UCSD-AML1 (cell line): ENCODE results near the gene ADCY4.

ENCODE experiments used
- DNase-seq: peaks from one replicate; lab custom pipeline; 2025; ENCODE audit not compliant: unreplicated experiment; lab: John Stamatoyannopoulos, UW

Gene ADCY4

DNA sequence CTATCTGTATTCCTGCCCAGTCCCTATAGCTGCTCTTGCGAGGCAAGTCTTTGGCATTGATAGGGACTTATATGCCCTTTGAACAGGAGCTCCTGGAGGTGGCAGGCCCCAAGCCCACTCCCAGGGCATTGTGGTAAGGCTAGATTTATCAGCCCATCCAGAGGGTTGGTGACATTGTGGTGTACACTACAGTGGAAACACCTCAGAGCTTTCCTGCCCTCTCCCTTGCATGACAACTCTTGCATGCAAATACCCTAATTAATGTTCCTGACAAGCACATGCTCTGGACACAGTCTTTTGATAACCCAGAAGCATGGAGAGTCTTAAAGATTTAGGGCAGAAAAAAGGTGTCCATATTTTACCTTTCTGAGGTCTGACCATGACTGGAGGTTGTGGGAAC is 5.7 kb upstream of the ADCY4 start:
- no peak for DNase-seq

DNA sequence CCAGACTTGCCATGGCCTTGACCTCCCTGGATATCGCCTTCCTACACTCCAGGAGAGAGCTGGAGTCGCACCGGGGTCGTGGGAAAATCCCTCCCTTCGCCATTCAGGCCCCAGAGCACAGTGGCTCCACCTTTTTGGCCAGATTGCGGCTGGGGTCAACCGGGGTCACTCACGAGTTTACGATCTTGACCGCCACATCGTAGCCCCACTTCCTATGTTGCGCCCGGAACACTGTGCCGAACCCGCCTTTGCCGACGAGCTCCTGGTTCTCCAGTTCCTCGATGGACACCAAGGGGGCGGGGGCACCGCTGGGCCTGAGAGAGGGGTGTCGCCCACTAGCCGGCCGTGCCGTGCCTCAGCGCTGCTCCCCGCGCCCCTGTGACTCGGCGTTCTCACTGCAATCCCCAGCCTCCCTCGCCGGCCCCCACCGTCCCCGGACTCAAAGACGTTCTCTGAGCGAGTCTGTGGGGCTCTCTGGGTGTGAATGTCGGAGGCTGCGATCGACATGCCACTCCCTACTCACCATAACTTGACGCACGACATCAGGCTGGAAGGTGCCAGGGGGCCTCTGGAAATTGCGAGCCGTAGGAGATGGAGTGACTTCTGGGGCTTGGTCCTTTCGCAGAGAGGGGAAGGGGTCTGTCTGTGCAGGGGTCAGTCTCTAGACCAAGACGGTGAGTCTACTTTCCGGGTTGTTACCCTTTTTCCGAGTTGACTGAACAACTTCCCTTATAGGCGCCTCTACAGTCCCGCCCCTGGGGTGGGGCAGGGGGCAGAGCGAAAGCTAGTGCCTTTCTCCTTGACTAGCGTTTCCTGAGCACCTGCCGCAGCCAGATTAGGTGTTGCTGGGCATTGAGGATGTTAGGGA is 4.6 kb upstream of the ADCY4 start, which contains the start of gene RIPK3:
Gene RIPK3, minus strand, starts transcription at position 708 of the 868 bp plus-strand sequence. Its CDS starts 165 bp downstream, at position 543.
- peak; percentile 67 for DNase-seq

DNA sequence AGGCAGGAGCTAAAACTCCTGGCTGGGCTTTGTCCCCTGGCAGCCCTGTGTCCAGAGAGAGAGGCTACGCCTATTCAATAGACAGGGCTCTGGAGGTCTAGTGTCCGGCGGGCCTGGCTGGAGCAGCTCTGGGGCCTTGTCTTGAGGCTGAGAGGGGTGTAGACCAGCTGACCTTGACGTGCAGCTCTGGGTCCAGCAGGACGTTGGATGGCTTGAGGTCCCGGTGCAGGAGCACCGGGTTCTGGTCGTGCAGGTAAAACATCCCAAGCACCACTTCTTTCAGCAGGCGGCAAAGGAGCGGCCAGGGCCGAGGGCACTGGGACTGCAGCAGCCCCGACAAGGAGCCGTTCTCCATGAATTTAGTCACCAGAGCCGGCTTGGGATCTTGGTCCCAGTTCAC is 4.0 kb upstream of the ADCY4 start:
- no peak for DNase-seq

DNA sequence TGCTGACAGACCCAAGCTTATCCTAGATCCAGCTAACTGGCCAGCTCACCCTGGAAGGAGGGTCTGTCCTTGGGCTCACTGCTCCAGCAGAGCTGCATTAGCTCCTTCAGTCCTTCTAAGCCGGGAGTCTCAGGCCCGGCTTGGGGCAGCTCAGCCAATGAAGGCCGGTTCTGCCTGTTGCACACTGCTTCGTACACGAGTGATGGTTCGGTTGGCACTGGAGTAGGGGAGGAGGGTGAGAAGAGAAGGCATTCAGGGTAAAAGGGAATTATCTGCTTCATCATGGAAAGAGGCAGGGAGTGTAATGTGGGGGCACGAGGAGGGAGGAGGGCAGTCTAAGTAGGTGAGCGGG is 2.9 kb upstream of the ADCY4 start:
- DNase-seq, result no peak

DNA sequence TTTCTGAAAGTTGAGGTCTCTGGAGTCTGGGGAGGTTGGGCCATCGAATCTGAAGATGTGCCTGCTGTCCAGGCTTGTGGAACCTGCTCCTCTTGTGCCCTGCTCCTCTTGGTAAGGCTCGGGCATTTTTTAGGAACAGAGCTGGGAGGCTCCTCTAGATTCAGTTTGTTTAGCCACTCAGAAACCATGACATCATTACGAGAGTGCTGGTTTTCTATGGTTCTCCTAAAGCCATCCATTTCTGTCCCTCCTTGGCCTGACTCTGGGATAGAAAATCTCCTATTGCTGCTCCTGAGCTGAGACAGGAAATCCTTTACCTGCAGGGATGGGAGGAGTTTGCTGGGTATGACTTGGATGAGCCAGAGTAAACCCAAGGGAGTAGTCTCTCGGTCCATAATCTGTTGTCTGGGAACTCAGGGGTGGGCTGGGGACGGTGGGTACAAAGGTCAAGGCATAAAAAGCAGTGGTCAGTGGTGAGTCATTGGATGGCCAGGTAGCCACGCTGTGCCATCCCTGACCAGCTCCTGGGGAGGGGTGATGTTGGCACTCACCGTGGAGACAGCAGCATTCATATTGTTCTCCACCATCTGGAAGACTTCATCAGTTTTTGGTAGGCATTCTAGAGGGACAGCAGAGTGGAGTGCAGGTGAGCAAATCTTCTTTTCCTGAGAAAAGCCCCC is 2.4 kb upstream of the ADCY4 start:
- no peak for DNase-seq

DNA sequence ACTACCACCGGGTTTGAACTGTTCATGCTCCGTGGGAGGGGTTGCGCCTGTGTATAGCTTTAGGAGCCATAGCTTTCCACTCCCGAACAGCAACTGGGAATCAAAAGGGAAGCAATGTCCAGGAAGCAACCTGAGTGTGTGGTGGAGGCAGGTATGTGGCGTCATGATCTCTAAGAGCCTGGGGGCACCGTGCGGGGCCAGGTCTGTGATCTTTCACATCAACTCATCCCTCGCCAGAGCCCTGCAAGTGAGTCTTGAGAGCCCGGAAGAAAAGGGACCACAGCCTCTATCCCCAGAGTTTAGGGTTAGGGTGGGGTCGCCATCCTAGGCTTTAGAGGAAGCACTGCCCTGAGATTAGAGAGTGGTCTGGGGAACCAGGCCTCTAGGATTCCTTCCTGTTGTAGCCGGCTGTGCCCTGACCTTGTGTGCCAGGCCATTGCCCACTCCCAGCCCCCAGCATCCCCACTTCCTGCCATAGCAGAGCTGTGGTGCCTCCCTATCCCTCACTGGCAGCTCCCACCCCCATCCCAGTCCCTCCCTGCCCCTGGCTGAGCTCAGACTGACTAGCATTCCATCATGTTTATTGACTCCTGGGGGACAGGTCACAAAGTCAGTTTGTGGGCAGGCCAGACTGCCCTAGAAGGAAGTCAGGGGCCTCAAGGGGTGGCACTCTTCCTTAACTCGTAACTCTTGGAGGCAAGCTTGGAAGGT is 745 bp upstream of the ADCY4 start:
- peak; percentile 71 for DNase-seq

DNA sequence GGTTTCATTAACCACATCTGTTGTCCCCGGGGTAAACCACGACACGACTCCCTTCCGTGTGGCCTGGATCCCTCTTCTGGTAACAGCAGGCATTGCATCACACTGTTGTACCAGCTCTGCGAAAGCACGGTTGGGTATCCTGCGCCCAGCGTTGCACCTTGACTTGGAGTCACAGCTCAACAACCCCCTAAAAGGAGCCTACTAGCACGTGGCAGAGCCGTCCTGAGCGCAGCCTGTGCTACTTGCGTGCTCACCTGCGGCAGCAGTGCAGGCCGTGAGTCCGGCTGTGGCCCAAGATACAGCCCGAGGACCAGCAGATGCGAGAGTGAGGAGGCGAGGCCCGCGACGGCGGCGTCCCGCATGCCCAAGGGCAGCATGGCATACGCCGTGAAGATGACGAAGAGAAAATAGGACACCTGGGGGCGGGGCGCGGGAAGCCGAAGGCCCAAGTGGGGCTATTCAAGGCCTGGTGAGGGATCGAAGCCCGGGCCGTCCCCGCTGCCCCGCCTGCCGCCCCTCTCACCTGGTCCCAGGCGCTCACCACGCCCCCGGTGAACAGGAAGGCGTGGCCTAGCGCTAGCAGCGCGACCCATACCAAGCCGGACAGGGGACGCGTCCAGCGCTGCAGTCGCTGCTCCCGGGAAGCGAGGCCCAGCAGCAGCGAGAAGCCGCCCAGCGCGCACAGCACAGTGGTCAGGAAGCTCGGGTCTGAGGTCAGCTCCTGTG is 2.4 kb downstream of the ADCY4 start:
- peak; percentile 64 for DNase-seq

DNA sequence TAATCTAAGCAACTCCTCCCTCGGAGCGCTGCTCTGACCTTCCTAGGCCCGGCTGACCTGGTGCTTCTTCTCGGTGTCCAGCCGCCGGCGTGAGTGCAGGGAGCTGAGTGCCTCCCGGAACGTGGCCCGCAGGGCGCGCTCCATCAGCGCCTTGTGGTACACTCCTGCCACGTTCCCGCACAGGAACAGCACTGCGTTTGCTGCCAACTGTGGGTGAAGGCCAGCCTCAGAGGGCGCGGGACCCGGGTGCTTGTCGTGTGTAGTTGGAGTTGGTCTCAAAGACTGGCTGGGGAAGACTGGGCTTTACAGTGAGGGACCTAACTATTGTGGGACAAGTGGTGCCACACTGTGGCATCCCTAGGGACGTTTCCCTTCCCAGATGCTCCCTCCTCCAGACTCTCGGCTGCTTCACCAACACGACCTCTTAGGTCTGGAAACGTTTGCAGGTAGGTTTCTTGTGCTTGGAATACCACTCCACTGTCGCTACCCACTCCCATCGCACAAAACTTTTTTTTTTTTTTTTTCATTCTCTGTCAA is 3.1 kb downstream of the ADCY4 start:
- DNase-seq, result no peak

DNA sequence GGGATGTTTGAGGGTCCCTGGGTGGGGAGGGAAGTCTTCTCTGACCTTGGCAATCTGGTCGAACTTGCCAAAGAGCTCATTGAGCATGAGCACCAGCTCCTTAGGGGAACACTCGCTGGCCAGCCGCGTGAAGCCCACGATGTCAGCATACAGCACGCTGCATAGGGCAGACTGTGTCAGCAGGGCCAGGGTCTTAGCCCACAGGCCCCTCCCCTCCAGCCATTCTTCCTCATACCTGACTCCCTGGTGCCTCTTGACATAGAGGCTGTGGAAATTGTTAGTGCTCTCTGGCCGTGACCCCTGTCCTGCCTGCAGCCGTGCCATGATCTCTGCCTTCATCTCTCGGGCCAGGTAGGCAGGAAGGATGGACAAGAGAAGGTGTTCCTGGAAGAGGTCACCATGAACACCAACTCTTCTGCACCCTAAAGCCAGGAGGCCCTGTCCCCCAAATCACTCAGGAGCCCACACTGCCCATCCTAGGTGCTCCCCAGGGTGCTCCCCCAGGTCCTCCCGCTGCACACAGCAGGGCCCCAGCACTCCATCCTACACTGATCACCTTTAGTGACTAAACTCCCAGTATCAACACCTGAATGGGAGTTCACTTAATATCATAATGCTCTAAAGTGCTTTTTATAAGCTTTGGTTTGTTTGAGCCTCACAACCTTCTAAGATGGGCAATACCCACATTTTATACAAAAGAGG is 3.7 kb downstream of the ADCY4 start:
- DNase-seq, result no peak

DNA sequence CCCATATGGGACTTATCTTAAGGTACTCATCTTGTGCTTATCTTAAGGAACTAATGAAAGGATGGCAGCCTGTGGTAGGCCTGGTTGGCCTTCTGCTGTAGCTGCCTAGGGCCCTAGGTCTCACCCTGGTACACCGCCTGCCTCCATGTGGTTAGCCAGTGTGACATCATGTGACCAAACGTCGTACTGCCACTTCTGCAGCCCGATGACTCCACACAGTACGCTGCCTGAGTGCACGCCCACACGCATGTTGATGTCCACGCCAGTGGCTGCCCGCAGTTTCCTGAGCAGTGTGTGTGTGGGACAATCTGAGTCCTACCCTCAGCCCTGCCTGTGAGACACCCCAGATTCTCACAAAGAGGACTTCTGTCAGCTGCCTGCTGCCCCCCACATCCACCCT is 5.1 kb downstream of the ADCY4 start:
- DNase-seq, result peak; percentile 79

DNA sequence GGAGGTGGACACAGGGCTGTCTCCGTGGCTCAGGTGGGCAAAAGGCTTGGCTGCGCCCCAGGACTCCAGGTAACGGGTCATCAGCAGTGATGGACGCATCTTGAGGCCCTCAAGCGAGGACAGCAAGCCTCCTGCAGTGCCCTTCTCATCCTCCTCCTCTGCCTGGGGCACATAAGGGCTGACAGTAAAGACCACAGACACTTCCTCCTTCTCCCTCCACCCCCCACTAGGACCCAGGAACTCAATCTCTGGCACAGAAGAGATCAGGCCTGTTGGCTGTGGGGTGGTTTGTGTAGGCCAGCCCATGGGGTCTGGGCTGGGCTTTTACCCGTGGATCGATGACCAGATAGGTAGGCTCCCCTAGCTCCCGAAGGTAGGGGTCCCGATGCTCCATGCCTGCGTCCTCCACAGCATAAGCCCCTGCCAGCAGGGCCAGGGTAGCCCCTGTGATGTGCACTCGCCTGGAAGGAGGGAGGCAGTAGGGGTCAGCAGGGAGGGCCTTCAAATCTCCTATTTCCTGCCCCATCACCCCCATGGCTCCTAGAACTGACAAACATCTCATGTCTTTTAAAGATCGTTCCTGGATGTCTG is 5.7 kb downstream of the ADCY4 start:
- DNase-seq, result no peak

DNA sequence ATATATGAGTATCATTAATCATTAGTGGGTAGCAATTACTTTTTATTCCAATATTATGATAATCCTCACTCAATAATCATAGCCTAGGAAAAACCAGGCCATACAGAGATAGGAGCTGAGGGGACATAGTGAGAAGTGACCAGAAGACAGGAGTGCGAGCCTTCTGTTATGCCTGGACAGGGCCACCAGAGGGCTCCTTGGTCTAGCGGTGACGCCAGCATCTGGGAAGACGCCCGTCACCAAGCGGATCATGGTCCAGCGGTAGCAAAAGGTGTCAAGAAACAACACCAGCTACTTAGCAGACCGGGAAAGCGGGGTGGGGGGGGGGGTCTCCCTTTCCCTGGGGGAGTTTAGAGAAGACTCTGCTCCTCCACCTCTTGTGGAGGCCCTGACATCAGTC is 7.0 kb downstream of the ADCY4 start:
- peak; percentile 24 for DNase-seq

DNA sequence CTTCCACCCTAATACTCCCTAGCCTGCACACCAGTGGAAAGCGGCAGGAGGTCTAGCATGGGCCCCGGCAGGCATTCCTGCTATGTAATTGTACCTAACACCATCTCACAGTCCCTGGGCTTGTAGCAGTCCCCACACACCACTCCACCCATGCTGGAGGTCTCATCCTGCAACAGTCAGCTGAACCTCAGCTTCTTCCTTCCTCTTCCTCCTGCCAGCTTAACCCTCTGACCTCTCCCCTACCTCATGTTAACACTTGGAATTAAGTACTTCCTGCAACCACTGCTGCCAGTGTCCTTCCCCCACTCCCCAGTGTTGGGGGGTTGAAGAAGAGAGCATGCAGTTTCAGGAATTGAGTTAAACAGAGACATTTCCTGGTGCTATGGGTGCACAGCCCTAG is 7.6 kb downstream of the ADCY4 start:
- no peak for DNase-seq

DNA sequence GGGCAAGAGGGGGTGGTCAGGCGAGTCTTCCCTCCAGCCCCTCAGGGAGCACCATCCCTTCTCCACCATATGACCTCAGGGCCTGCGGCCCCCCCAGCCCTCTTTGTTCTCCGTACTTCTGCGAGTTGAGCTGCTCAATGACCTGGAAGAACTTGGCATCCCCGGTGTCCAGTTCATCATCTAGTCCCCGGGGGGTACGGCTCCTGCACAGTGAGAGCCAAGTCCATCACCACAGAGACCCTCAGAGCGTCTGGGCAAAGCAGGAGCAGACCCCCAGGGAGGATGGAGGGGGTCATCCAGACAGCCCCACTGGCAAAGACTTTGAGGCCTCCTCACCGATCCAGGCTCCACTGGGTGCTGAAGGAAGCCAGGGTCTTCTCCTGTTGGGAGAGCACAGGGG is 8.9 kb downstream of the ADCY4 start:
- DNase-seq, result no peak

DNA sequence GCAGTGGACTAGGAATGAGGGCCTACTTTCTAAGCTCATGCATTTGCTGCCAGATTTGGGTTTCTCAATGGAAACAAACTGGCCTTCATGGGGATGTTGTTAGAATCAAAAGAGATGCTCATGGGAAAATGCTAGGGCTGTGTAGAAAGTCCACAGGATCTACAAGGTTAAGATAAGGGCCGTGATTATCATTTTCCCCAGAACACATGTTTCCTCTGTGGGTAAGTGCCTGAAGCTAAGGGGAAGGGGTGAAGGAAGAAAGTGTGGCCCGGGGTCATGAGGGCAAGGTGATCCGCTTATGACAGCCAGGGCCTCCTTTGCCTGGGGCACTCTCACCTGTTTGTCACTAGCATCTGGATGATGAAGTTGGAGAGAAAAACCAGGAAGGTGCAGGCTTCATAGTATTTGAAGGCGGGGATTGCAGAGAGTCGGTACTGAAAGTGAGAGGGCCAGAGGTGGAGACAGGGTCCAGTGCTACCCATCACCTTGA is 9.8 kb downstream of the ADCY4 start:
- no peak for DNase-seq

DNA sequence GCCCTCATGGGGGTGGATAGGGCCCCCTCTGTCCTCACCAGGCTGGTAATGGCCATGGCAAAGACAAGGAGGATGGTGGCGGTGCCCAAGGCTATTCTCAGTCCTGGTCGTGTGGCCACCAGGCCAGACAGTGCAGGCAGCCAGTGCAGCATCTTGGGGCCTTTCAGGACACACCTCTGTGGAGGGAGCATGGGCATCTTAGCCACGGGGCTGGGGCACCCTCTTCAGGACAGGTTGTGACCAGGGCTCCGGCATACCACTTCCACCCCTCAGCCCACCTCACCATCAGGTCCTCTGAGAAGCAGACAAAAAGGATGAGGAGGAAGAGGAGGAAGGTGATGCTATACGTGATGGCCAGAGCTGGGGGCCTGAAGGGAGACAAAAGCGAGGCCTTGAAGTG is 10.8 kb downstream of the ADCY4 start:
- no peak for DNase-seq

DNA sequence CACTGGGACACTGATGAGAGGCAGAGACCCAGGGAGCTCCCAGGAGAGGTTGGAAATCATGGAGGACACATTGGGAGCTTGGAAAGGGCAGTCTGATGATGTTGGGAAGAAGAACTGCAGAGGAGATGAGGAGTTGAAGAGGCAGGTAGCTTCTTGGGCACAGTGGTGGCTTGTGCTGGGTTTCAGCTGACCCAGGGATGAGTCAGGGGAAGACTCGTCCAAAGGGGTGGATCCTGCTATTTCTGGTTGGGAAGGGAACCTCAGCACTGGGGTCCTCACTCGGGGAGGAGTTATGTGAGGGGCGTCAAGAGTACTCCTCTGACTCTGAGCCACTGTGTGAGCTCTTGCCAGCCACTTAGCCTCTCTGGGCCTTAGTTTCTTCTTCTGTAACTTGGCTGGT is 11.5 kb downstream of the ADCY4 start:
- DNase-seq, result no peak

DNA sequence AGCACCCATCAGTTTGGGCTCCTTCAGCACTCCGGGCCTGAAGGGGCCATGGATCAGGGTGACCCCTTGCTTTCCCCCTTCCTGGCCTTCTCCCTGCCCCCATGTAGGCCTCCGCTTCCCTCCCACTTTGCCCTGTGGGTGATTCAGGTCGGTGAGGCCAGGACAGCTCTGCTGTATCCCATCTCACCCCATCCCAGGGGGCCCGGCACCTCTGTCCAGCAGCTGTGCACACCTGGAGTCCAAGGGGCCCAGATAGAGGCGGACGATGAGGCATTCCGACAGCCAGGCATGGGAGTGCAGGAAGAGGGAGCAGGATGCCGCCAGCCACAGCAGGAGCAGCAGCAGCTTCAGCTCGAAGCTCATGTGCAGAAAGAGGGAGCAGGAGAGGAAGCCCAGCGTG is 12.2 kb downstream of the ADCY4 start:
- no peak for DNase-seq

DNA sequence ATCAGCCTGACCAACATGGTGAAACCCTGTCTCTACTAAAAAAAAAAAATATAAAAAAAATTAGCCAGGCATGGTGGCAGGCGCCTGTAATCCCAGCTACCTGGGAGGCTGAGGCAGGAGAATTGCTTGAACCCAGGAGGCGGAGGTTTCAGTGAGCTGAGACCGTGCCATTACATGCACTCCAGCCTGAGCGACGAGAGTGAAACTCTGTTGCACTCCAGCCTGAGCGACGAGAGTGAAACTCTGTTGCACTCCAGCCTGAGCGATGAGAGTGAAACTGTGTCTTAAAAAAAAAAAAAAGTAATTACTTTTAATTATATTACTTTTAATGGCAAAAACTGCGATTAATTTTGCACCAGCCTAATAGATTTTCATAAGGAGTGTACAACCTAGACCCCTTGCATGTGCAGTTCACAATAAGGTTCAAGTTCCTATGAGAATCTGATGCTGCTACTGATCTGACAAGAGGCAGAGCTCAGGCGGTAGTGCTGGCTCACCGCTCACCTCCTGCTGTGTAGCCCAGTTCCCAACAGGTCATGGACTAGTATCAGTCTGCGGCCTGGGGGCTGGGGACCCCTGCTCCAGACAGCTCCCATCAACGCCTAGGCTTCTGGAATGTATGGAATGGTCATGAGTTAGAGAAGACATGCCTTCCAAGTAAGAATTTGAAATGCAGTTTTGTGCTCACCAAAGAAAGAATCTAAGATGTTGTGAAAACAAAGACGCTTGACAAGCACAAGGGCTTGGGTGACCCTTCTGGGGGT is 13.5 kb downstream of the ADCY4 start:
- DNase-seq, result no peak
